Measurements from ENCODE around the gene CRADD.

The CRADD gene

DNA sequence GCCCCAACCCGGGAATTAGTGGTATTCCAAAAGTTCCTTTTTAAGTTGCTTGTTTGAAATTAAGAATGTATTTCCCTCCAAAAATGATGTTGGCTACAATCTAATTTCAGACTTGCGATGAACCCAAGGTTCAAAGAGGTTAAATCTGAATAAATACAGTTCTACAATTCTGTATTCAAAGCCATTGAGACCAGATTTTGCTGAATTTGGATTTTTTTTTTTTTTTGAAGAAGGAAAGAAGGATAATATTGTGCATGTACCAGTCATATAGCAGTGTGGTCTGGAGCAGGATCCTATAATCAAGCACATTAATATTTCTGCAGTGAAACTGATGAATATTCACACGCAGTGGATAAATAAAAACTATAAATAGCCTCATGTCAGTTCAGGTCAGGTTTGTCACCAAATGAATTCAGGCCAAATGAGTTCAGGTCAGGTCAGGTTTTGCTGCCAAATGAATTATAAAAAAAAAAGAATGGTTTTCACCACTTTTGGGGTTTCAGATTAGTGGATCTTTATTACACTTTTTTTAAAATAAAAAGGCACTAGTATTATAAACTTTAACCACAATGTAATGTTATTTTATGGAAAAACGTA lies 69.5 kb downstream of the CRADD start:
- Histone ChIP-seq H3K79me2 (ENCODE audit: insufficient read depth, low read length) (peaks cover 20% of the 10 kb centered on the region; the same call in 1 of the 2 replicates), H3K27ac (ENCODE audit: low read length) (no peak overlapping the region), H3K9ac (ENCODE audit: low read depth, low read length) (no peak overlapping the region), H2AFZ (ENCODE audit: low read depth, low read length) (no peak overlapping the region), H3K9me3 (ENCODE audit: insufficient read depth, low read length, severe bottlenecking) (no peaks in the 10 kb centered on the region), H3K36me3 (ENCODE audit: insufficient read depth, low read length) (no peaks in the 10 kb centered on the region), H3K4me3 (ENCODE audit: low read depth in 1 of 2, low read length in 2 of 2) (no peak overlapping the region), H4K20me1 (ENCODE audit: insufficient read depth, low read length) (no peaks in the 10 kb centered on the region), H3K4me2 (ENCODE audit: insufficient read depth, low read length) (no peak overlapping the region), H3K4me1 (ENCODE audit: insufficient read depth, low read length) (peaks cover 56% of the 10 kb centered on the region), H3K27me3 (ENCODE audit: insufficient read depth, low read length, poor library complexity) (no peaks in the 10 kb centered on the region)
- no peak for ATAC-seq (ENCODE audit: insufficient read depth, low read depth)
- DNase-seq: no peak
- TF ChIP-seq EZH2 (IDR thresholded peaks at IDR 0.05; ENCODE audit: borderline replicate concordance, low read depth, low read length, severe bottlenecking): no peak
- TF ChIP-seq, protein P1, sequence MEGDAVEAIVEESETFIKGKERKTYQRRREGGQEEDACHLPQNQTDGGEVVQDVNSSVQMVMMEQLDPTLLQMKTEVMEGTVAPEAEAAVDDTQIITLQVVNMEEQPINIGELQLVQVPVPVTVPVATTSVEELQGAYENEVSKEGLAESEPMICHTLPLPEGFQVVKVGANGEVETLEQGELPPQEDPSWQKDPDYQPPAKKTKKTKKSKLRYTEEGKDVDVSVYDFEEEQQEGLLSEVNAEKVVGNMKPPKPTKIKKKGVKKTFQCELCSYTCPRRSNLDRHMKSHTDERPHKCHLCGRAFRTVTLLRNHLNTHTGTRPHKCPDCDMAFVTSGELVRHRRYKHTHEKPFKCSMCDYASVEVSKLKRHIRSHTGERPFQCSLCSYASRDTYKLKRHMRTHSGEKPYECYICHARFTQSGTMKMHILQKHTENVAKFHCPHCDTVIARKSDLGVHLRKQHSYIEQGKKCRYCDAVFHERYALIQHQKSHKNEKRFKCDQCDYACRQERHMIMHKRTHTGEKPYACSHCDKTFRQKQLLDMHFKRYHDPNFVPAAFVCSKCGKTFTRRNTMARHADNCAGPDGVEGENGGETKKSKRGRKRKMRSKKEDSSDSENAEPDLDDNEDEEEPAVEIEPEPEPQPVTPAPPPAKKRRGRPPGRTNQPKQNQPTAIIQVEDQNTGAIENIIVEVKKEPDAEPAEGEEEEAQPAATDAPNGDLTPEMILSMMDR (IDR thresholded peaks at IDR 0.05; ENCODE audit: borderline replicate concordance, extremely low read depth, low read length, poor library complexity, severe bottlenecking): no peak

- no peak for TF ChIP-seq EZH2 (IDR thresholded peaks at IDR 0.05; ENCODE audit: borderline replicate concordance, low read depth, low read length, severe bottlenecking)
- Histone ChIP-seq H3K27me3 (ENCODE audit: insufficient read depth, low read length, poor library complexity) (no peaks in the 10 kb centered on the region), H3K4me2 (ENCODE audit: insufficient read depth, low read length) (no peak overlapping the region), H2AFZ (ENCODE audit: low read depth, low read length) (no peak overlapping the region), H4K20me1 (ENCODE audit: insufficient read depth, low read length) (no peaks in the 10 kb centered on the region), H3K9ac (ENCODE audit: low read depth, low read length) (no peak overlapping the region), H3K36me3 (ENCODE audit: insufficient read depth, low read length) (peaks cover 9% of the 10 kb centered on the region), H3K9me3 (ENCODE audit: insufficient read depth, low read length, severe bottlenecking) (peaks cover 21% of the 10 kb centered on the region), H3K79me2 (ENCODE audit: insufficient read depth, low read length) (peaks cover 11% of the 10 kb centered on the region), H3K4me3 (ENCODE audit: low read depth in 1 of 2, low read length in 2 of 2) (no peak overlapping the region), H3K4me1 (ENCODE audit: insufficient read depth, low read length) (peaks cover 38% of the 10 kb centered on the region), H3K27ac (ENCODE audit: low read length) (peak overlapping the region; percentile 43; the same call in 1 of the 2 replicates)
- ATAC-seq (ENCODE audit: insufficient read depth, low read depth) (peak; percentile 31; the same call in 2 of the 3 replicates), DNase-seq (no peak)
These were observed 71.7 kb downstream of the CRADD start for GRCh38 chr12:93748672-93749383.

- H3K9ac ChIP-seq (ENCODE audit: low read depth, low read length): peak overlapping the region; percentile 15; the same call in 1 of the 2 replicates
- DNase-seq: no peak
- ATAC-seq (ENCODE audit: insufficient read depth, low read depth): peak; percentile 32; the same call in 1 of the 3 replicates
- H3K79me2 ChIP-seq (ENCODE audit: insufficient read depth, low read length): peaks cover 10% of the 10 kb centered on the region
- peaks cover 13% of the 10 kb centered on the region for H3K36me3 ChIP-seq (ENCODE audit: insufficient read depth, low read length)
- H3K4me1 ChIP-seq (ENCODE audit: insufficient read depth, low read length): peaks cover 32% of the 10 kb centered on the region
- peaks cover 26% of the 10 kb centered on the region for H3K9me3 ChIP-seq (ENCODE audit: insufficient read depth, low read length, severe bottlenecking)
- TF ChIP-seq, protein P1 (IDR thresholded peaks at IDR 0.05; ENCODE audit: borderline replicate concordance, extremely low read depth, low read length, poor library complexity, severe bottlenecking): no peak
- peak overlapping the region; percentile 53 for H3K27ac ChIP-seq (ENCODE audit: low read length)
- H2AFZ ChIP-seq (ENCODE audit: low read depth, low read length): no peak overlapping the region
- no peaks in the 10 kb centered on the region for H3K27me3 ChIP-seq (ENCODE audit: insufficient read depth, low read length, poor library complexity)
- no peaks in the 10 kb centered on the region for H4K20me1 ChIP-seq (ENCODE audit: insufficient read depth, low read length)
- peak overlapping the region; percentile 29; the same call in 1 of the 2 replicates for H3K4me2 ChIP-seq (ENCODE audit: insufficient read depth, low read length)
- H3K4me3 ChIP-seq (ENCODE audit: low read depth in 1 of 2, low read length in 2 of 2): no peak overlapping the region
These were observed 72.3 kb downstream of the CRADD start for GRCh38 chr12:93749515-93749914.

DNA sequence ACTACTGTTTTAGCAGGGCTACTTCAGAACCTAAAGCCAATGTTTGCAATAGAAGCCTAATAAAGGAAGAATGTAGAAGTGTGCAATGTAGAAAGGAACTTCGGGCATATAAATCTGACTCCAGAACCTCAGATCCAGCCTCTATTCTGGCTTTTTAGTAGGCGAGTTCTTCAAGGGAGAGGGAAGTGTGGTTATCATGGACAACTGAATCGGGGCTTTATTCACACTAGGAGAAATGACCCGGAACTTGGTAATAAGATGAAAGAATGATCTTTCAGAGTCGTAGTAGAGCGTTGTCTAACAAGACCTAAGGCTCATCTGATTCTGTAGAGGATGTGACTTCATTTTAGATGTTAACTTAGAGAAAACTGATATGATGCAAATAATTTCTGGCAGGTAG lies 72.9 kb downstream of the CRADD start:
- DNase-seq (no peak), ATAC-seq (ENCODE audit: insufficient read depth, low read depth) (peak; percentile 26; the same call in 2 of the 3 replicates)
- Histone ChIP-seq H4K20me1 (ENCODE audit: insufficient read depth, low read length) (no peaks in the 10 kb centered on the region), H3K79me2 (ENCODE audit: insufficient read depth, low read length) (peaks cover 8% of the 10 kb centered on the region), H3K36me3 (ENCODE audit: insufficient read depth, low read length) (peaks cover 13% of the 10 kb centered on the region), H2AFZ (ENCODE audit: low read depth, low read length) (no peak overlapping the region), H3K27me3 (ENCODE audit: insufficient read depth, low read length, poor library complexity) (no peaks in the 10 kb centered on the region), H3K9ac (ENCODE audit: low read depth, low read length) (peak overlapping the region; percentile 15; the same call in 1 of the 2 replicates), H3K9me3 (ENCODE audit: insufficient read depth, low read length, severe bottlenecking) (peaks cover 31% of the 10 kb centered on the region), H3K27ac (ENCODE audit: low read length) (peak overlapping the region; percentile 53), H3K4me1 (ENCODE audit: insufficient read depth, low read length) (peaks cover 32% of the 10 kb centered on the region), H3K4me3 (ENCODE audit: low read depth in 1 of 2, low read length in 2 of 2) (no peak overlapping the region), H3K4me2 (ENCODE audit: insufficient read depth, low read length) (peak overlapping the region; percentile 29)
- TF ChIP-seq, protein P1 (IDR thresholded peaks at IDR 0.05; ENCODE audit: borderline replicate concordance, extremely low read depth, low read length, poor library complexity, severe bottlenecking): no peak
- TF ChIP-seq EZH2 (IDR thresholded peaks at IDR 0.05; ENCODE audit: borderline replicate concordance, low read depth, low read length, severe bottlenecking): no peak

Data from DND-41 (cell line).